ENCODE measurements around the gene TCEAL7.
"Not testable (repeated sequence)": the region's sequence is repeated elsewhere in the genome, so short reads cannot be mapped to it uniquely, and the experiment has no call there.

Gene TCEAL7, protein sequence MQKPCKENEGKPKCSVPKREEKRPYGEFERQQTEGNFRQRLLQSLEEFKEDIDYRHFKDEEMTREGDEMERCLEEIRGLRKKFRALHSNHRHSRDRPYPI

GRCh38 chrX:103329991-103330390 is at the start of gene TCEAL7:
TSS of gene TCEAL7 (plus strand) at chrX:103330239. CDS start at chrX:103331404, 1,165 bp downstream.
- DNase-seq (ENCODE audit: low read depth), result no peak
- H3K4me3 ChIP-seq (ENCODE audit: low read depth, low read length), result no peak within 1 kb of the TSS

DNA sequence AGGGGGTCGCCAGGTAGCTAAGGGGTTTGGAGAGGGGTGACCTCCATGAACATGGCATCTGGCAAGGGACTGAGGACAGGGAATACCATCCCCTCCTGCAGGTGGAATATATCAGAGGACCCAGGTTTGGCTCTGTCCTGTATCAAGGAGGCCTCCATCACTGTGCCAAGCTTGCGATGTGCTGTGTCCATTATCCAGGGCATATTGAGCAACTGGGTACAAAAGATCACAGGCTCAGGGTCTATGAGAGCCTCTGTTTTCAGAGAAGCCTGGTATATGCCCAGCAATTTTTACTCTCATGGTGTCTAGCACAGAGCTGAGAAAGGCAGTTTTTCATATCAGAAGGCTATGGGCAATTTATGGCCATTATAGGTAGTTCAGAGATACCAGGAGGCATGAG is 36.9 kb upstream of the TCEAL7 start:
- H3K4me3 ChIP-seq (ENCODE audit: low read depth, low read length), result no peak overlapping the region
- TF ChIP-seq, protein P1, sequence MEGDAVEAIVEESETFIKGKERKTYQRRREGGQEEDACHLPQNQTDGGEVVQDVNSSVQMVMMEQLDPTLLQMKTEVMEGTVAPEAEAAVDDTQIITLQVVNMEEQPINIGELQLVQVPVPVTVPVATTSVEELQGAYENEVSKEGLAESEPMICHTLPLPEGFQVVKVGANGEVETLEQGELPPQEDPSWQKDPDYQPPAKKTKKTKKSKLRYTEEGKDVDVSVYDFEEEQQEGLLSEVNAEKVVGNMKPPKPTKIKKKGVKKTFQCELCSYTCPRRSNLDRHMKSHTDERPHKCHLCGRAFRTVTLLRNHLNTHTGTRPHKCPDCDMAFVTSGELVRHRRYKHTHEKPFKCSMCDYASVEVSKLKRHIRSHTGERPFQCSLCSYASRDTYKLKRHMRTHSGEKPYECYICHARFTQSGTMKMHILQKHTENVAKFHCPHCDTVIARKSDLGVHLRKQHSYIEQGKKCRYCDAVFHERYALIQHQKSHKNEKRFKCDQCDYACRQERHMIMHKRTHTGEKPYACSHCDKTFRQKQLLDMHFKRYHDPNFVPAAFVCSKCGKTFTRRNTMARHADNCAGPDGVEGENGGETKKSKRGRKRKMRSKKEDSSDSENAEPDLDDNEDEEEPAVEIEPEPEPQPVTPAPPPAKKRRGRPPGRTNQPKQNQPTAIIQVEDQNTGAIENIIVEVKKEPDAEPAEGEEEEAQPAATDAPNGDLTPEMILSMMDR (IDR thresholded peaks at IDR 0.05; ENCODE audit: control insufficient read depth, extremely low read depth, insufficient read depth), result no peak
- no peak for DNase-seq (ENCODE audit: low read depth)

More at GRCh38 chrX:103329991-103330390, at the start of gene TCEAL7:
- TF ChIP-seq, protein P1 (IDR thresholded peaks at IDR 0.05; ENCODE audit: control insufficient read depth, extremely low read depth, insufficient read depth), result no peak

GRCh38 chrX:103304705-103305104 is 25.3 kb upstream of the TCEAL7 start:
- H3K4me3 ChIP-seq (ENCODE audit: low read depth, low read length), result no peak overlapping the region
- TF ChIP-seq, protein P1 (IDR thresholded peaks at IDR 0.05; ENCODE audit: control insufficient read depth, extremely low read depth, insufficient read depth), result no peak
- DNase-seq (ENCODE audit: low read depth), result no peak

DNA sequence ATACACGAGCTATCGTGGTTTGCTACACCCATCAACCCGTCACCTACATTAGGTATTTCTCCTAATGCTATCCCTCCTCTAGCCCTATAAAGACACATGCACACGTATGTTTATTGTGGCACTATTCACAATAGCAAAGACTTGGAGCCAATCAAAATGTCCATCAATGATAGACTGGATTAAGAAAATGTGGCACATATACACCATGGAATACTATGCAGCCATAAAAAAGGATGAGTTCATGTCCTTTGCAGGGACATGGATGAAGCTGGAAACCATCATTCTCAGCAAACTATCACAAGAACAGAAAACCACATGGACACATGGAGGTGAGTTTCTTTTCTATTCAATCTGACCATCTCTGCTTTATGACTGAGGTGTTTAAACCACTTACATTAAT is 24.4 kb upstream of the TCEAL7 start:
- H3K4me3 ChIP-seq (ENCODE audit: low read depth, low read length); DNase-seq (ENCODE audit: low read depth): not testable (repeated sequence)

DNA sequence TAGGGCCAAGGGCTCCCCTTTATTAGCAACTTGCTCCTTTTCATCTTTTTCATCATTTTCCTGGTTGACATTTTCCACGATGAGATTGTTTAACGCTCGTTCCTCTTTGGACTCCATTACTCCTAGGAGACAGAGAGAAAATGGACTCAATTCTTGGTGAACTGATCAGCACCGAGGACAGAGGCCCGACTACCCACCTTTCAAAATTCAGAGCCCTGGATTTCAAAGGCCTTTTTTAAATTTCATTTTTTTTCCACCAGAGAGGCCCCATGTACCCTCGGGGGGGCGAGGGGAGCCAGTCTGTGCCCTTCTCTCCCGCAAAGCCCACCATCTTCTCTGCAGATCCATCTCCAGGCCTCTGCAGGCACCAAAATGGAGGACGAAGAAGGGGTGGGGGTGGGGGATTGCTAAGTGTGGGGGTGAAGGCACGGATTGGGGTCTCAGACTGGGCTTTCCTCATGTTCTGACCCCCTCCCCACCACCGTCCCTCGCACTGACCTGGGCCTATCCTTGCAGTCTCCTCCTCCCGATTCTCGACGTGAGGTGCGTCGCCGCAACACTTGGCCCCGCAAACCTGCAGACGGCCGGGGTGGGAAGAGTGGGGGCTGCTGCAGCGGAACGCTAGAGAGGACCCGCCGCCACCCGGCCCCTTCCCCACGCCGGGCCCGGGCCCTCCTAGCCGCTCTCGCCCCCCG is 20.0 kb upstream of the TCEAL7 start:
- no peak for DNase-seq (ENCODE audit: low read depth)
- peak overlapping the region; percentile 74 for H3K4me3 ChIP-seq (ENCODE audit: low read depth, low read length)
- TF ChIP-seq, protein P1 (IDR thresholded peaks at IDR 0.05; ENCODE audit: control insufficient read depth, extremely low read depth, insufficient read depth), result no peak

GRCh38 chrX:103310555-103311398 is 19.3 kb upstream of the TCEAL7 start, which contains the start of gene BEX2:
TSS of gene BEX2 (minus strand) at chrX:103310990. CDS start at chrX:103309976, 1,014 bp downstream.
- TF ChIP-seq, protein P1 (IDR thresholded peaks at IDR 0.05; ENCODE audit: control insufficient read depth, extremely low read depth, insufficient read depth), result no peak
- peak within 1 kb of the TSS; percentile 74 for H3K4me3 ChIP-seq (ENCODE audit: low read depth, low read length)
- DNase-seq (ENCODE audit: low read depth), result peak; percentile 44

- DNase-seq (ENCODE audit: low read depth), result no peak
- TF ChIP-seq, protein P1 (IDR thresholded peaks at IDR 0.05; ENCODE audit: control insufficient read depth, extremely low read depth, insufficient read depth), result no peak
- H3K4me3 ChIP-seq (ENCODE audit: low read depth, low read length), result peak overlapping the region; percentile 74
Observed at GRCh38 chrX:103311399-103311780, 18.6 kb upstream of the TCEAL7 start.
